ENCODE measurements around the gene PIK3AP1.

The PIK3AP1 gene

GRCh38 chr10:96622013-96622787, 98.1 kb downstream of the PIK3AP1 start:
- Histone ChIP-seq H3K9ac (ENCODE audit: low read length) (no peak overlapping the region), H3K4me1 (ENCODE audit: control insufficient read depth, insufficient read depth, low read length) (peaks cover 64% of the 10 kb centered on the region), H3K9me3 (ENCODE audit: control insufficient read depth, low read length) (no peaks in the 10 kb centered on the region), H3K27me3 (ENCODE audit: control insufficient read depth, insufficient read depth, low read length) (no peaks in the 10 kb centered on the region), H3K36me3 (ENCODE audit: control insufficient read depth, insufficient read depth, low read length) (no peaks in the 10 kb centered on the region), H3K4me3 (ENCODE audit: low read length) (no peak overlapping the region)

GRCh38 chr10:96619796-96620773, 100.2 kb downstream of the PIK3AP1 start:
- Histone ChIP-seq H3K9me3 (ENCODE audit: control insufficient read depth, low read length) (no peaks in the 10 kb centered on the region), H3K9ac (ENCODE audit: low read length) (no peak overlapping the region), H3K27me3 (ENCODE audit: control insufficient read depth, insufficient read depth, low read length) (no peaks in the 10 kb centered on the region), H3K4me3 (ENCODE audit: low read length) (no peak overlapping the region), H3K36me3 (ENCODE audit: control insufficient read depth, insufficient read depth, low read length) (no peaks in the 10 kb centered on the region), H3K4me1 (ENCODE audit: control insufficient read depth, insufficient read depth, low read length) (peaks cover 64% of the 10 kb centered on the region)

GRCh38 chr10:96619120-96619519, 101.2 kb downstream of the PIK3AP1 start:
- Histone ChIP-seq H3K9me3 (ENCODE audit: control insufficient read depth, low read length) (no peaks in the 10 kb centered on the region), H3K4me1 (ENCODE audit: control insufficient read depth, insufficient read depth, low read length) (peaks cover 69% of the 10 kb centered on the region), H3K4me3 (ENCODE audit: low read length) (no peak overlapping the region), H3K9ac (ENCODE audit: low read length) (peak overlapping the region; percentile 38), H3K36me3 (ENCODE audit: control insufficient read depth, insufficient read depth, low read length) (no peaks in the 10 kb centered on the region), H3K27me3 (ENCODE audit: control insufficient read depth, insufficient read depth, low read length) (no peaks in the 10 kb centered on the region)

DNA sequence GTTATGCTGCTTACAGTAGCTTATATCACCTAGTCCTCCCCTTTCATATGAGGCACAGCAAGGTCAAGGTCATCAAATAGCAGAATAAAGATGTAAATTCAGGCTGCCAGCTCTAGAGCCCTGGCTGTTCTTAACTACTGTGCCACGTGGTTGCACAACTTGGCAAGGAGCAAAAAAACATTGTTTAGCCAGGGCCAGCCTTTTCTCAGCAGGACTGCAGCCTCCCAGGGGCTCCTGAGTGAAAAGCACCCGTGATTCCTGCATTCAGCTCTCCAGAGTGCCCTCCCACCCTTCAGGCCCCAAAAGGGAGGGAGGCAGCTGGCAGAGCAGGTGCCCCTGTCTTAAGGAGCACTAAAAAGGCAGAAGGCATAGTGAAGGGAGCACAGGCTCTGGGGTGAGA, 101.7 kb downstream of the PIK3AP1 start:
- no peaks in the 10 kb centered on the region for H3K36me3 ChIP-seq (ENCODE audit: control insufficient read depth, insufficient read depth, low read length)
- no peaks in the 10 kb centered on the region for H3K27me3 ChIP-seq (ENCODE audit: control insufficient read depth, insufficient read depth, low read length)
- no peak overlapping the region for H3K4me3 ChIP-seq (ENCODE audit: low read length)
- peaks cover 70% of the 10 kb centered on the region for H3K4me1 ChIP-seq (ENCODE audit: control insufficient read depth, insufficient read depth, low read length)
- peak overlapping the region; percentile 38 for H3K9ac ChIP-seq (ENCODE audit: low read length)
- H3K9me3 ChIP-seq (ENCODE audit: control insufficient read depth, low read length) = no peaks in the 10 kb centered on the region

GRCh38 chr10:96616961-96617360, 103.4 kb downstream of the PIK3AP1 start:
- no peaks in the 10 kb centered on the region for H3K9me3 ChIP-seq (ENCODE audit: control insufficient read depth, low read length)
- no peaks in the 10 kb centered on the region for H3K36me3 ChIP-seq (ENCODE audit: control insufficient read depth, insufficient read depth, low read length)
- peaks cover 69% of the 10 kb centered on the region for H3K4me1 ChIP-seq (ENCODE audit: control insufficient read depth, insufficient read depth, low read length)
- no peaks in the 10 kb centered on the region for H3K27me3 ChIP-seq (ENCODE audit: control insufficient read depth, insufficient read depth, low read length)
- no peak overlapping the region for H3K9ac ChIP-seq (ENCODE audit: low read length)
- no peak overlapping the region for H3K4me3 ChIP-seq (ENCODE audit: low read length)

GRCh38 chr10:96614515-96614914, 105.8 kb downstream of the PIK3AP1 start:
- H3K4me1 ChIP-seq (ENCODE audit: control insufficient read depth, insufficient read depth, low read length) = peaks cover 70% of the 10 kb centered on the region
- H3K9me3 ChIP-seq (ENCODE audit: control insufficient read depth, low read length) = no peaks in the 10 kb centered on the region
- H3K36me3 ChIP-seq (ENCODE audit: control insufficient read depth, insufficient read depth, low read length) = no peaks in the 10 kb centered on the region
- no peak overlapping the region for H3K9ac ChIP-seq (ENCODE audit: low read length)
- no peaks in the 10 kb centered on the region for H3K27me3 ChIP-seq (ENCODE audit: control insufficient read depth, insufficient read depth, low read length)
- H3K4me3 ChIP-seq (ENCODE audit: low read length) = no peak overlapping the region

DNA sequence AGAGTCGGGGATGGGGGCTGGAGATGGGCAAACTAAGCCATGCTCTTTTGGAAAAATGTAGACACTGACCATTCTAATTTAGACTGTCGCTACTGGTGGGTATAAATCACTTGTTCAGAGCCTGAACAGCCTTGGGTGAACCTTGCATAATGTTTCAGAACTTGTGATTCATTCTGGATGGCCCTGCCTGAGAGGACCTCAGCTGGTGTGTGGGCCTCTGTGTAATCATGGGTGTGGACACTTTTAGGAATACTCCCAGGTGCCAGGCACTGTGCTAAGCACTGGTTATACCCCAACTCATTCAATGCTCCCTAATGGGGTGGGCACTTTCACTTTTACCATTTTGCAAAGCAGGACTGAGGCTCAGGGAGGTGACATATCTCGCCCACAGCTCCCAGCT, 106.7 kb downstream of the PIK3AP1 start:
- Histone ChIP-seq H3K4me3 (ENCODE audit: low read length) (no peak overlapping the region), H3K9me3 (ENCODE audit: control insufficient read depth, low read length) (no peaks in the 10 kb centered on the region), H3K27me3 (ENCODE audit: control insufficient read depth, insufficient read depth, low read length) (no peaks in the 10 kb centered on the region), H3K9ac (ENCODE audit: low read length) (no peak overlapping the region), H3K4me1 (ENCODE audit: control insufficient read depth, insufficient read depth, low read length) (peaks cover 69% of the 10 kb centered on the region), H3K36me3 (ENCODE audit: control insufficient read depth, insufficient read depth, low read length) (no peaks in the 10 kb centered on the region)

- Histone ChIP-seq H3K9me3 (ENCODE audit: control insufficient read depth, low read length) (no peaks in the 10 kb centered on the region), H3K27me3 (ENCODE audit: control insufficient read depth, insufficient read depth, low read length) (no peaks in the 10 kb centered on the region), H3K4me3 (ENCODE audit: low read length) (no peak overlapping the region), H3K4me1 (ENCODE audit: control insufficient read depth, insufficient read depth, low read length) (peaks cover 74% of the 10 kb centered on the region), H3K36me3 (ENCODE audit: control insufficient read depth, insufficient read depth, low read length) (no peaks in the 10 kb centered on the region), H3K9ac (ENCODE audit: low read length) (no peak overlapping the region)
These were observed 108.1 kb downstream of the PIK3AP1 start for GRCh38 chr10:96612055-96612830.

- Histone ChIP-seq H3K27me3 (ENCODE audit: control insufficient read depth, insufficient read depth, low read length) (no peaks in the 10 kb centered on the region), H3K9me3 (ENCODE audit: control insufficient read depth, low read length) (no peaks in the 10 kb centered on the region), H3K4me3 (ENCODE audit: low read length) (no peak overlapping the region), H3K4me1 (ENCODE audit: control insufficient read depth, insufficient read depth, low read length) (peaks cover 74% of the 10 kb centered on the region), H3K9ac (ENCODE audit: low read length) (peak overlapping the region; percentile 18), H3K36me3 (ENCODE audit: control insufficient read depth, insufficient read depth, low read length) (no peaks in the 10 kb centered on the region)
These were observed 109.5 kb downstream of the PIK3AP1 start for GRCh38 chr10:96610817-96611216.

DNA sequence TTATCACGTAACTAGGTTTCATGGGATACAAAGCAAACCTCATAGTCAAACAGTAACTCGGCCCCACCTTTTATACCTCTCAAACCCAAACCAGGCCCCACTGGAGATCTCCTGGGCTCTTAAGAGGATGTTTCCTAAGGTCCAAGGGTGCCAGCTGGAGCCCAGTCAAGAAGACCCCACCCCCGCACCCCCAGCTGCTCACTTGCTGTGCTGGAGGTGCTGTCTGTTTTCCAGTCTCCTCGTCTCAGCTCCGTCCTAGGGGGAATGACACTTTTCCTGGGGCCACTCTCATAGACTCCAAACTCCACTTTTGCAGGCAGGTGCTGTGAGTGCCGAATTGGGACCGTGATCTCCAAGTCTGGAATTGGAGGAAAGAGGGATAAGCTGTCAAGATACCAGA, 110.8 kb downstream of the PIK3AP1 start:
- H3K27me3 ChIP-seq (ENCODE audit: control insufficient read depth, insufficient read depth, low read length) = no peaks in the 10 kb centered on the region
- H3K9ac ChIP-seq (ENCODE audit: low read length) = no peak overlapping the region
- no peak overlapping the region for H3K4me3 ChIP-seq (ENCODE audit: low read length)
- no peaks in the 10 kb centered on the region for H3K36me3 ChIP-seq (ENCODE audit: control insufficient read depth, insufficient read depth, low read length)
- H3K9me3 ChIP-seq (ENCODE audit: control insufficient read depth, low read length) = no peaks in the 10 kb centered on the region
- peaks cover 69% of the 10 kb centered on the region for H3K4me1 ChIP-seq (ENCODE audit: control insufficient read depth, insufficient read depth, low read length)

GRCh38 chr10:96608805-96609204, 111.5 kb downstream of the PIK3AP1 start:
- Histone ChIP-seq H3K9me3 (ENCODE audit: control insufficient read depth, low read length) (no peaks in the 10 kb centered on the region), H3K9ac (ENCODE audit: low read length) (no peak overlapping the region), H3K36me3 (ENCODE audit: control insufficient read depth, insufficient read depth, low read length) (no peaks in the 10 kb centered on the region), H3K4me3 (ENCODE audit: low read length) (no peak overlapping the region), H3K4me1 (ENCODE audit: control insufficient read depth, insufficient read depth, low read length) (peaks cover 62% of the 10 kb centered on the region), H3K27me3 (ENCODE audit: control insufficient read depth, insufficient read depth, low read length) (no peaks in the 10 kb centered on the region)

All from mucosa of stomach (tissue), 1 donor.